Body of pancreas (tissue), 4 donors: ENCODE results near the gene GINS2. TPM values are rescaled to one million over a fixed set of nuclear protein-coding genes. Genes with fewer than 3 reads are reported as not detected.

Experiments used
- ATAC-seq: fragments of 150-250 bp; one replicate; pipeline ENCODE4 v1.9.1; 2016
- DNase-seq, 4 donors: peaks; one replicate each; pipeline ENCODE4 v3.0.0-alpha.2; 2019
- H3K27ac ChIP-seq, 4 donors: fragments of 200-600 bp; sonication (generic); 1 replicate in 3 of 4; 2 replicates in 1 of 4; pipeline versions ENCODE4 v1.5.1 to v1.6.1; 2016 to 2019; ENCODE audit warnings: mild to moderate bottlenecking in 1 of 4, mixed read lengths in 1 of 4, moderate library complexity in 1 of 4
- H3K27me3 ChIP-seq, 2 donors: fragments of 200-600 bp; sonication (generic); one replicate each; pipeline ENCODE4 v1.6.0; 2016; ENCODE audit warnings: mild to moderate bottlenecking in 1 of 2
- H3K36me3 ChIP-seq, 2 donors: fragments of 200-600 bp; sonication (generic); replicated peaks in 1 of 2; 2 replicates each; pipeline ENCODE4 v1.5.1; 2016; ENCODE audit warnings: low read depth in 2 of 2; ENCODE audit not compliant: insufficient read depth in 1 of 2
- H3K4me1 ChIP-seq: fragments of 200-600 bp; sonication (generic); one replicate; pipeline ENCODE4 v1.6.0; 2016
- H3K4me3 ChIP-seq, 2 donors: fragments of 200-600 bp; sonication (generic); 1 replicate in 1 of 2; 2 replicates in 1 of 2; pipeline ENCODE4 v1.5.1; 2016 to 2019
- H3K9me3 ChIP-seq, 3 donors: fragments of 200-600 bp; sonication (generic); 1 replicate in 2 of 3; 2 replicates in 1 of 3; pipeline ENCODE4 v1.5.1; 2016
- POLR2A ChIP-seq, 3 donors: fragments of 450-650 bp; IDR thresholded peaks; one replicate each; pipeline ENCODE4 v1.6.1; 2016; ENCODE audit warnings: antibody characterized with exemption in 3 of 3, mild to moderate bottlenecking in 2 of 3
- WGBS, 2 donors: methylation state at CpG; one replicate each; pipeline ENCODE4 v1.1.5; 2017; 5-methylcytosine and 5-hydroxymethylcytosine counted together
- intact Hi-C: fragments of 100-400 bp; cut with DNase I; formaldehyde crosslinking; loops from one replicate; pipeline ENCODE4 v1.15.1; 2023
- total RNA-seq, 2 donors: library from RNA; depleted of rRNA; stranded (reverse); fragments of >200 nt; gene quantifications; one replicate each; pipeline ENCODE4 v1.1.0, GENCODE V29; 2016
- TF ChIP-seq, protein P1 (sequence below), 7 experiments: fragments of 450-650 bp in 4 of 7; fragments of 200-600 bp in 3 of 7; sonication (generic) in 3 of 7; IDR thresholded peaks; one replicate each; pipeline ENCODE4 v1.5.1; 2016 to 2019; ENCODE audit warnings: antibody characterized with exemption in 7 of 7

The GINS2 gene
- total RNA-seq, 2 donors from 2014 or later: 0.26 to 0.33 TPM

DNA sequence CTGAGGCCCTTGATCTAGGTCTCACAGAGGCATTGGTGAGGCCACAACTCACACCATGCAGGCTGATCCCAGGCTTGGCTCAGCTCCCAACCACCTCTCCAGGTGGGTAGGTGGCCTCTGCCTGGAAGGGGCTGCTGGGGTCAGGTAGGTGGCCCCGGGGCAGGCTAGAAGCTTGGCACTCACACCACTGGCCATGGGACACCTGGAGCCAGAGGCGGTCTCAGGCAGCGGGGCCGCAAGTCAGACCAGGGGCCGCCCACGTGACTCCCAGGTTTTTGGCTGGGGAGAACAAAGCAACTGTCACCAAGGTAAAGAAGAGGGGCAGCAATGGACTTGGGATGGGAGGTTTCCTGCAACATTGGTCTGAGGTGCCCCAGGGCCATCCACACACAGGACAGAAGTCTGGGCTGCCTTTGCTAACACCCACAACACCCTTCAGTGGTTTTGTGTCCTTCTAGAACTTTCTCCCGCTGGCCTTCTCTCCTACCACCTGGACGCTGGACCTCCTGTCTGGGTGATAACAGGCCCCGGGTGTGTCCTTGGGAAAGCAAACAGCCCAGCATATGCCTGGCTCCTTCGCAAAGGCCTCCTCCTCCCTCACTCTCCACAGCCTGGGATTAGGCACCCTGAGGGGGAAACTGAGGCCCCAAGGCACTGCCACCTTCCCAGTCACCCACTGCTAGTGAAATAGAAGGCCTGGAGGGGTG is 45.7 kb upstream of the GINS2 start:
- H3K4me1 ChIP-seq: peaks cover 17% of the 10 kb centered on the region
- H3K36me3 ChIP-seq: no peaks in the 10 kb centered on the region
- peak in 2 of 4 donors; percentile 54 to 55 for DNase-seq
- TF ChIP-seq, protein P1, sequence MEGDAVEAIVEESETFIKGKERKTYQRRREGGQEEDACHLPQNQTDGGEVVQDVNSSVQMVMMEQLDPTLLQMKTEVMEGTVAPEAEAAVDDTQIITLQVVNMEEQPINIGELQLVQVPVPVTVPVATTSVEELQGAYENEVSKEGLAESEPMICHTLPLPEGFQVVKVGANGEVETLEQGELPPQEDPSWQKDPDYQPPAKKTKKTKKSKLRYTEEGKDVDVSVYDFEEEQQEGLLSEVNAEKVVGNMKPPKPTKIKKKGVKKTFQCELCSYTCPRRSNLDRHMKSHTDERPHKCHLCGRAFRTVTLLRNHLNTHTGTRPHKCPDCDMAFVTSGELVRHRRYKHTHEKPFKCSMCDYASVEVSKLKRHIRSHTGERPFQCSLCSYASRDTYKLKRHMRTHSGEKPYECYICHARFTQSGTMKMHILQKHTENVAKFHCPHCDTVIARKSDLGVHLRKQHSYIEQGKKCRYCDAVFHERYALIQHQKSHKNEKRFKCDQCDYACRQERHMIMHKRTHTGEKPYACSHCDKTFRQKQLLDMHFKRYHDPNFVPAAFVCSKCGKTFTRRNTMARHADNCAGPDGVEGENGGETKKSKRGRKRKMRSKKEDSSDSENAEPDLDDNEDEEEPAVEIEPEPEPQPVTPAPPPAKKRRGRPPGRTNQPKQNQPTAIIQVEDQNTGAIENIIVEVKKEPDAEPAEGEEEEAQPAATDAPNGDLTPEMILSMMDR (IDR thresholded peaks at IDR 0.05): no peak
- no peak for TF ChIP-seq POLR2A (IDR thresholded peaks at IDR 0.05)
- no peak overlapping the region for H3K4me3 ChIP-seq
- no peaks in the 10 kb centered on the region for H3K9me3 ChIP-seq
- H3K27ac ChIP-seq: no peak overlapping the region
- no peaks in the 10 kb centered on the region for H3K27me3 ChIP-seq
- intact Hi-C loops: no loop called here
- peak; percentile 38 for ATAC-seq
- WGBS, 2 donors: 42 to 45% methylated on average over 7 to 10 of the region's 10 CpGs

DNA sequence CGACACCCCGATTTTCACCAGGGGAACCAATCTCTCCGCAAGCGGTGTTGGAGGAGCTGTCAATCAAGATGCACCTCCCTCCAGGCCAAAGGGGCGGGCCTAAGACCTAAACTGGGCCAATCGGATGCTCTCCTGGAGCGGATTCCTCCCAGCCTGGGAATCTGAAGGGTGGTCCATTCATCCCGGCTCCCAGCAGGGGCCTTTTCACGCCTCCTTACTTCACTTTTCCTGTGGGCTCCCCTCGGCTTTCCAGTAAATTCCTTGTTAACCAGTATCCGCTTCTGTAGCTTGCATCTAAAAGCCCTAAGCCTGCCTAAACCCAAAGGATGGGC is 45.1 kb upstream of the GINS2 start:
- DNase-seq (no peak), ATAC-seq (no peak)
- no peaks in the 10 kb centered on the region for H3K36me3 ChIP-seq
- H3K27ac ChIP-seq: no peak overlapping the region
- peaks cover 17% of the 10 kb centered on the region for H3K4me1 ChIP-seq
- no peak for TF ChIP-seq POLR2A (IDR thresholded peaks at IDR 0.05)
- TF ChIP-seq, protein P1 (IDR thresholded peaks at IDR 0.05): no peak
- H3K4me3 ChIP-seq: no peak overlapping the region
- no peaks in the 10 kb centered on the region for H3K27me3 ChIP-seq
- no peaks in the 10 kb centered on the region for H3K9me3 ChIP-seq
- WGBS, 2 donors: 70 to 90% methylated on average over 11 of the region's 11 CpGs
- intact Hi-C loops: no loop called here

GRCh38 chr16:85733155-85733838 is 44.5 kb upstream of the GINS2 start:
- intact Hi-C loops: no loop called here
- 67 to 68% methylated on average over 13 of the region's 13 CpGs for WGBS, 2 donors
- Histone ChIP-seq H3K4me3 (no peak overlapping the region), H3K9me3 (no peaks in the 10 kb centered on the region), H3K27me3 (no peaks in the 10 kb centered on the region), H3K27ac (no peak overlapping the region), H3K36me3 (no peaks in the 10 kb centered on the region), H3K4me1 (peaks cover 17% of the 10 kb centered on the region)
- DNase-seq (no peak), ATAC-seq (no peak)
- TF ChIP-seq POLR2A (IDR thresholded peaks at IDR 0.05): no peak
- TF ChIP-seq, protein P1 (IDR thresholded peaks at IDR 0.05): no peak

DNA sequence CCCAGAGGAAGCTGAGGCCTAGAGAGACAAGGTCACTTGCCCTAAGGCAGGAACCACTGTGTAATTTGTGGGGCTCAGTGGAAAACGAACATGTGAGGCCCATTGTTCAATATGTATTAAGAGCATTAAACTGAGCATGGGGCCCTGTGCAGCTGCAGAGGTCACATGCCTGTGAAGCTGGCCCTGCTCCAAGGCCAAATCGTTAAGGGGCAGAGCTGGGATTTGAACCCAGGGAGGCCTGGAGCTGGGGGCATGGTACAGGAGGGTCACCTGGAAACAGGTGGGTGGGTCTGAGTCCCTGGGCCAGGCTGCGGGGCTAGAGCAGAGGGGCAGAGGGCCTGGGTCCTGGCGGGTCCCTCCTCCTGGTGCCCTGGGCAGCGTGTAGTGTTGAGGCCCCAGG is 42.4 kb upstream of the GINS2 start:
- 58 to 68% methylated on average over 4 to 5 of the region's 5 CpGs for WGBS, 2 donors
- TF ChIP-seq, protein P1 (IDR thresholded peaks at IDR 0.05): no peak
- no peak for TF ChIP-seq POLR2A (IDR thresholded peaks at IDR 0.05)
- DNase-seq (peak in 1 of 4 donors; percentile 30), ATAC-seq (no peak)
- Histone ChIP-seq H3K4me1 (peaks cover 17% of the 10 kb centered on the region), H3K9me3 (no peaks in the 10 kb centered on the region), H3K27ac (no peak overlapping the region), H3K36me3 (no peaks in the 10 kb centered on the region), H3K4me3 (no peak overlapping the region), H3K27me3 (no peaks in the 10 kb centered on the region)
- intact Hi-C loops: no loop called here

GRCh38 chr16:85730186-85730465 is 41.4 kb upstream of the GINS2 start:
- intact Hi-C loops: no loop called here
- Histone ChIP-seq H3K9me3 (no peaks in the 10 kb centered on the region), H3K4me1 (peaks cover 16% of the 10 kb centered on the region), H3K27ac (no peak overlapping the region), H3K4me3 (no peak overlapping the region), H3K27me3 (no peaks in the 10 kb centered on the region), H3K36me3 (no peaks in the 10 kb centered on the region)
- ATAC-seq (no peak), DNase-seq (no peak)
- 76 to 94% methylated on average over 5 of the region's 5 CpGs for WGBS, 2 donors
- TF ChIP-seq POLR2A (IDR thresholded peaks at IDR 0.05): no peak
- TF ChIP-seq, protein P1 (IDR thresholded peaks at IDR 0.05): no peak
